G401.6 (cell line): ENCODE data around the gene PKD2L1.
"Not testable (repeated sequence)": the region's sequence is repeated elsewhere in the genome, so short reads cannot be mapped to it uniquely, and the experiment has no call there.

Experiments
- FAIRE-seq: peaks from 2 replicates; lab custom pipeline; 2012; peaks lifted over from hg19 to GRCh38; lab: Jason Lieb, UNC

PKD2L1 gene

GRCh38 chr10:100286051-100287033, 43.7 kb downstream of the PKD2L1 start, which contains the start of gene BLOC1S2:
BLOC1S2 (minus strand) TSS chr10:100286680; CDS start chr10:100286659, 21 bp downstream.
- FAIRE-seq = no peak

- FAIRE-seq = not testable (repeated sequence)
Measured at GRCh38 chr10:100285326-100285725, 44.7 kb downstream of the PKD2L1 start.

- FAIRE-seq = no peak
Measured at GRCh38 chr10:100282907-100283306, 47.1 kb downstream of the PKD2L1 start.

- FAIRE-seq = not testable (repeated sequence)
Measured at GRCh38 chr10:100276971-100277370, 53.1 kb downstream of the PKD2L1 start.

- peak; percentile 93 for FAIRE-seq
Measured at GRCh38 chr10:100267239-100268104, 62.6 kb downstream of the PKD2L1 start, which contains the start of gene CWF19L1. CWF19L1 (minus strand) TSS chr10:100267638; CDS start chr10:100267593, 45 bp downstream.

- no peak for FAIRE-seq
Measured at GRCh38 chr10:100265821-100266485, 64.1 kb downstream of the PKD2L1 start.

GRCh38 chr10:100254191-100254590, 75.8 kb downstream of the PKD2L1 start:
- FAIRE-seq = no peak

- no peak for FAIRE-seq
Measured at GRCh38 chr10:100253041-100253440, 77.0 kb downstream of the PKD2L1 start.

- no peak for FAIRE-seq
Measured at GRCh38 chr10:100248820-100249219, 81.2 kb downstream of the PKD2L1 start.

- FAIRE-seq = no peak
Measured at GRCh38 chr10:100245484-100246220, 84.4 kb downstream of the PKD2L1 start.

- no peak for FAIRE-seq
Measured at GRCh38 chr10:100239851-100240250, 90.2 kb downstream of the PKD2L1 start.

- FAIRE-seq = no peak
Measured at GRCh38 chr10:100238429-100238828, 91.6 kb downstream of the PKD2L1 start.
